H1 (cell line): ENCODE data around the gene CDK16. TPM values are rescaled to one million over a fixed set of nuclear protein-coding genes. Genes with fewer than 3 reads are reported as not detected.

Experiments used
- ASH2L ChIP-seq: fragments of 200-600, 300-600 bp; sonication (generic); IDR thresholded peaks from one replicate; pipeline ENCODE4 v1.7.1; 2017; ENCODE audit warnings: low read length
- E2F6 ChIP-seq: IDR thresholded peaks from 2 replicates; pipeline ENCODE4 v1.6.1; 2012; ENCODE audit warnings: inconsistent platforms
- MAFK ChIP-seq: IDR thresholded peaks from 2 replicates; pipeline ENCODE4 v1.6.1; 2012; ENCODE audit warnings: low read depth, mild to moderate bottlenecking, improper control_type of control experiment, low read length
- MAX ChIP-seq: IDR thresholded peaks from 2 replicates; pipeline ENCODE4 v1.6.1; 2012; ENCODE audit warnings: inconsistent platforms
- SIX5 ChIP-seq: IDR thresholded peaks from 2 replicates; pipeline ENCODE4 v1.6.1; 2011; ENCODE audit warnings: mild to moderate bottlenecking, low read depth, low read length
- SP1 ChIP-seq: IDR thresholded peaks from 2 replicates; pipeline ENCODE4 v1.6.1; 2011; ENCODE audit warnings: low read depth, low read length
- polyA plus RNA-seq, 7 experiments: library from polyadenylated mRNA; depleted of rRNA in 3 of 7; stranded (reverse) in 5 of 7; unstranded in 2 of 7; fragments of >200 nt in 5 of 7; fragments of 200-250 nt in 2 of 7; gene quantifications; 1 replicate in 5 of 7; 2 replicates in 1 of 7; 4 replicates in 1 of 7; pipeline versions ENCODE4 v1.2.1 to v1.2.3, GENCODE V29; 2011 to 2013; ENCODE audit warnings: missing spikeins in 2 of 7, mixed read lengths in 2 of 7
- total RNA-seq: library from RNA; stranded (reverse); fragmentation: NEBNext Ultra II Directional; extraction: Animal tissue kit (Norgen Biotek cat#: 25700); gene quantifications from 2 replicates; pipeline ENCODE4 v1.2.1, GENCODE V29; 2021

The CDK16 gene
- total and polyA plus RNA-seq, 2 of the 8 experiments (the other 6 are each of a cell fraction or from before 2014, with no cell fraction given): 124 to 204 TPM

GRCh38 chrX:47226071-47226470 is 7.6 kb downstream of the CDK16 start (continued):
- no peak for TF ChIP-seq E2F6
- no peak for TF ChIP-seq SP1
- no peak for TF ChIP-seq MAX
- no peak for TF ChIP-seq MAFK
- TF ChIP-seq ASH2L: no peak
- TF ChIP-seq SIX5: no peak
- TF ChIP-seq, all 59 proteins: peak for 0
